HCT116 (cell line): ENCODE results near the gene GABRQ. TPM values are rescaled to one million over a fixed set of nuclear protein-coding genes. Genes with fewer than 3 reads are reported as not detected.

Source experiments
- ATAC-seq: fragments of 200-7000 bp; cut with Tn5 transposase; 2 replicates; pipeline ENCODE4 v1.9.1; 2020; ENCODE audit warnings: mild to moderate bottlenecking, moderate library complexity
- Bru-seq: library from RNA; stranded (reverse); fragments of 400-500 nt; gene quantifications from one replicate; lab custom pipeline; 2021; lab: Mats Ljungman, UMichigan
- BruChase-seq, 2 experiments: library from RNA; stranded (reverse); fragments of 400-500 nt; gene quantifications; one replicate each; lab custom pipeline; 2021; lab: Mats Ljungman, UMichigan
- BruUV-seq: library from RNA; stranded (reverse); fragments of 400-500 nt; replicated peaks from 2 replicates; lab custom pipeline; 2021; lab: Mats Ljungman, UMichigan
- CTCF ChIA-PET: fragments of 300-600 bp; sonication (Branson Sonifier 250); formaldehyde crosslinking; loops from one replicate; lab custom pipeline; 2021; ENCODE audit warnings: antibody characterized with exemption; lab: Charles Lee
- POLR2A ChIA-PET: fragments of 300-600, 350-600 bp; sonication (Branson Sonifier 250); formaldehyde crosslinking; loops from one replicate; lab custom pipeline; 2021; ENCODE audit warnings: antibody characterized with exemption; lab: Charles Lee
- RAD21 ChIA-PET, 2 experiments: fragments of 300-600 bp; sonication (Branson Sonifier 250); formaldehyde crosslinking; loops; one replicate each; lab custom pipeline; 2023; ENCODE audit warnings: low total read pairs in 2 of 2; ENCODE audit not compliant: uncharacterized antibody in 2 of 2, unreplicated experiment in 2 of 2, low non-redundant PET in 1 of 2; lab: Charles Lee
- DNase-seq: peaks from one replicate; pipeline ENCODE4 v3.0.0-alpha.2; 2010; ENCODE audit warnings: low read depth, low spot score
- H2AFZ ChIP-seq: fragments of 200-600 bp; shearing (Covaris generic), sonication (generic); 2 replicates; pipeline ENCODE4 v1.6.1; 2017; ENCODE audit warnings: low read depth, mixed run types, mixed read lengths, antibody characterized with exemption, low read length; ENCODE audit not compliant: poor library complexity, severe bottlenecking
- H3K27ac ChIP-seq: 2 replicates; pipeline ENCODE4 v1.5.1; 2012; ENCODE audit warnings: low read depth, low read length
- H3K27me3 ChIP-seq: fragments of 200-600 bp; sonication (generic); 2 replicates; pipeline ENCODE4 v1.6.1; 2016; ENCODE audit warnings: mixed run types, low read length, mixed read lengths; ENCODE audit not compliant: insufficient read depth
- H3K36me3 ChIP-seq, 2 experiments: fragments of 200-500 bp in 1 of 2; fragments of 200-600 bp in 1 of 2; sonication (Bioruptor generic) in 1 of 2; sonication (generic) in 1 of 2; 2 replicates each; pipeline versions ENCODE4 v1.5.1 to v1.6.1; 2014 to 2016; ENCODE audit warnings: low read length in 2 of 2, inconsistent platforms in 1 of 2, mixed read lengths in 1 of 2, mixed run types in 1 of 2; ENCODE audit not compliant: insufficient read depth in 2 of 2, control insufficient read depth in 1 of 2
- H3K4me1 ChIP-seq, 2 experiments: fragments of 200-600 bp in 1 of 2; sonication (generic) in 1 of 2; 2 replicates each; pipeline versions ENCODE4 v1.5.1 to v1.6.1; 2012 to 2017; ENCODE audit warnings: low read length in 2 of 2, inconsistent platforms in 1 of 2, mild to moderate bottlenecking in 1 of 2, mixed read lengths in 1 of 2, mixed run types in 1 of 2, moderate library complexity in 1 of 2; ENCODE audit not compliant: insufficient read depth in 2 of 2, control insufficient read depth in 1 of 2
- H3K4me2 ChIP-seq: fragments of 200-600 bp; sonication (generic); 2 replicates; pipeline ENCODE4 v1.6.1; 2017; ENCODE audit warnings: mixed run types, low read length, mixed read lengths
- H3K4me3 ChIP-seq, 2 experiments: fragments of 200-600 bp in 1 of 2; sonication (generic) in 1 of 2; replicated peaks in 1 of 2; 2 replicates each; pipeline ENCODE4 v1.5.1; 2011 to 2016; ENCODE audit warnings: low read length in 2 of 2, control low read depth in 1 of 2, low read depth in 1 of 2, mild to moderate bottlenecking in 1 of 2, mixed read lengths in 1 of 2, mixed run types in 1 of 2
- H3K79me2 ChIP-seq: fragments of 200-600 bp; sonication (generic); 2 replicates; pipeline ENCODE4 v1.6.1; 2017; ENCODE audit warnings: mild to moderate bottlenecking, mixed run types, low read length, moderate library complexity, mixed read lengths; ENCODE audit not compliant: insufficient read depth
- H3K9ac ChIP-seq: fragments of 200-600 bp; sonication (generic); 2 replicates; pipeline ENCODE4 v1.6.1; 2016; ENCODE audit warnings: low read length, mixed read lengths
- H3K9me2 ChIP-seq: fragments of 200-600 bp; sonication (generic), shearing (Covaris generic); 2 replicates; pipeline ENCODE4 v1.6.1; 2017; ENCODE audit warnings: mixed run types, mild to moderate bottlenecking, moderate library complexity; ENCODE audit not compliant: insufficient read depth
- H3K9me3 ChIP-seq, 2 experiments: fragments of 200-500 bp in 1 of 2; fragments of 200-600 bp in 1 of 2; sonication (Bioruptor generic) in 1 of 2; sonication (generic) in 1 of 2; 2 replicates each; pipeline ENCODE4 v1.6.1; 2014 to 2017; ENCODE audit warnings: low read length in 2 of 2, mixed read lengths in 2 of 2, inconsistent platforms in 1 of 2, low read depth in 1 of 2, mild to moderate bottlenecking in 1 of 2, mixed run types in 1 of 2, moderate library complexity in 1 of 2; ENCODE audit not compliant: control insufficient read depth in 1 of 2, insufficient read depth in 1 of 2
- H4K20me1 ChIP-seq: fragments of 200-600 bp; sonication (generic), shearing (Covaris generic); 2 replicates; pipeline ENCODE4 v1.6.1; 2017; ENCODE audit warnings: mixed run types, mild to moderate bottlenecking, moderate library complexity; ENCODE audit not compliant: insufficient read depth
- ELF1 ChIP-seq: IDR thresholded peaks from 2 replicates; pipeline ENCODE4 v1.6.1; 2012; ENCODE audit warnings: low read depth, borderline replicate concordance
- EZH2phosphoT487 ChIP-seq: fragments of 200-600 bp; IDR thresholded peaks from 2 replicates; pipeline ENCODE4 v1.6.1; 2018; ENCODE audit warnings: antibody characterized with exemption, borderline replicate concordance
- POLR2A ChIP-seq: IDR thresholded peaks from 2 replicates; pipeline ENCODE4 v1.7.0; 2011; ENCODE audit warnings: borderline replicate concordance; ENCODE audit not compliant: insufficient read depth, insufficient read length; ENCODE audit errors: extremely low read depth
- POLR2AphosphoS5 ChIP-seq: IDR thresholded peaks from 2 replicates; pipeline ENCODE4 v1.6.1; 2011; ENCODE audit warnings: mild to moderate bottlenecking, low read depth, low read length, moderate library complexity
- SIN3A ChIP-seq: IDR thresholded peaks from 2 replicates; pipeline ENCODE4 v1.6.1; 2012; ENCODE audit warnings: low read depth
- SP1 ChIP-seq: IDR thresholded peaks from 2 replicates; pipeline ENCODE4 v1.6.1; 2012; ENCODE audit warnings: low read depth
- YY1 ChIP-seq: IDR thresholded peaks from 2 replicates; pipeline ENCODE4 v1.6.1; 2011; ENCODE audit warnings: low read length, low read depth, moderate library complexity, mild to moderate bottlenecking; ENCODE audit not compliant: insufficient replicate concordance; ENCODE audit errors: extremely low read depth
- ZNF274 ChIP-seq: fragments of 200-500 bp; sonication (Bioruptor generic); IDR thresholded peaks from 2 replicates; pipeline ENCODE4 v1.6.1; 2014; ENCODE audit warnings: mild to moderate bottlenecking, low read depth, low read length, inconsistent platforms
- intact Hi-C: fragments of 100-400 bp; cut with micrococcal nuclease; formaldehyde crosslinking; loops from 2 replicates; pipeline ENCODE4 v1.10.0; 2022
- long read RNA-seq: library from polyadenylated mRNA; unstranded; transcript quantifications from one replicate; pipeline ENCODE4 v2.0.0, GENCODE V29; 2021; ENCODE audit not compliant: unreplicated experiment
- polyA plus RNA-seq: library from polyadenylated mRNA; unstranded; fragments of >200 nt; gene quantifications from 2 replicates; pipeline ENCODE4 v1.2.1, GENCODE V29; 2012; ENCODE audit warnings: missing spikeins
- total RNA-seq: library from RNA; stranded (reverse); gene quantifications from one replicate; pipeline ENCODE4 v1.2.1, GENCODE V29; 2021; ENCODE audit not compliant: unreplicated experiment

Gene GABRQ
- total RNA-seq (4.2 TPM), Bru-seq, nascent RNA (percentile 35 among the genes with signal in this experiment), BruChase-seq, experiment 1, labeled RNA remaining after a 6-hour chase (percentile 59 among the genes with signal in this experiment), BruChase-seq, experiment 2, labeled RNA remaining after a 2-hour chase (percentile 49 among the genes with signal in this experiment)
- 2.6 and 2.9 TPM in 2 replicates for polyA plus RNA-seq
- long read RNA-seq, partial matches to known transcripts = 0 of 4 reads
- long read RNA-seq, other reads (novel, unspliced or antisense) = 4 of 4 reads

GRCh38 chrX:152637649-152638442, at the start of gene GABRQ:
TSS of gene GABRQ (plus strand) at chrX:152637895. CDS start at chrX:152638203, 308 bp downstream.
- peak within 1 kb of the TSS; percentile 93 for H3K4me2 ChIP-seq
- ATAC-seq (peak; percentile 92), DNase-seq (peak; percentile 54)
- H3K9me2 ChIP-seq = no peaks in the 10 kb centered on the region
- H4K20me1 ChIP-seq = no peaks in the 10 kb centered on the region
- intact Hi-C loops = loop anchor here (5.0 kb wide), 1 partner anchor 926 kb away; no protein-coding TSS in a partner anchor
- RAD21 ChIA-PET = no interaction called here
- TF ChIP-seq POLR2A (peak; percentile 69), SP1 (peak; percentile 26; the same call in 1 of the 2 replicates), ELF1 (no peak), ZNF274 (no peak), EZH2phosphoT487 (no peak), YY1 (peak; percentile 17), SIN3A (peak; percentile 55; the same call in 1 of the 2 replicates), POLR2AphosphoS5 (peak; percentile 92)
- no peaks in the 10 kb centered on the region for H3K9me3 ChIP-seq
- peak within 1 kb of the TSS; percentile 74 for H2AFZ ChIP-seq
- H3K9ac ChIP-seq = peak within 1 kb of the TSS; percentile 62
- H3K4me3 ChIP-seq = peak within 1 kb of the TSS; percentile 58 to 66
- no peaks in the 10 kb centered on the region for H3K36me3 ChIP-seq
- POLR2A ChIA-PET = no interaction called here
- H3K27ac ChIP-seq = no peak within 1 kb of the TSS
- H3K79me2 ChIP-seq = no peaks in the 10 kb centered on the region
- BruUV-seq = no TSS peak
- H3K27me3 ChIP-seq = no peaks in the 10 kb centered on the region
- H3K4me1 ChIP-seq = peaks cover 0 to 19% of the 10 kb centered on the region in 2 experiments; a peak in 2 of 4 replicates
- CTCF ChIA-PET = interaction anchor here (0.7 to 1.1 kb wide), 2 partner anchors 836 to 885 kb away, joined by 3 to 9 read pairs; no protein-coding TSS in a partner anchor
